Liver (tissue), 9 donors: Measurements from ENCODE around the gene RAB30. TPM values are rescaled to one million over a fixed set of nuclear protein-coding genes. Genes with fewer than 3 reads are reported as not detected.
A peak's percentile ranks its signal among the peaks of the same experiment; 100 is the strongest.

Source experiments
- DNase-seq: peaks from one replicate; pipeline ENCODE4 v3.0.0-alpha.2; 2017; ENCODE audit warnings: low spot score
- H3K27ac ChIP-seq, 2 donors: one replicate each; pipeline ENCODE4 v1.7.0; 2013; ENCODE audit warnings: inconsistent platforms in 2 of 2, low read length in 2 of 2, control low read depth in 1 of 2, low read depth in 1 of 2, mild to moderate bottlenecking in 1 of 2
- H3K27me3 ChIP-seq, 4 donors: one replicate each; pipeline versions ENCODE4 v1.6.1 to v1.7.0; 2013; ENCODE audit warnings: low read length in 3 of 4, inconsistent platforms in 1 of 4, mild to moderate bottlenecking in 1 of 4, moderate library complexity in 1 of 4; ENCODE audit not compliant: control insufficient read depth in 4 of 4, insufficient read depth in 4 of 4
- H3K36me3 ChIP-seq, 4 donors: one replicate each; pipeline versions ENCODE4 v1.6.1 to v1.7.0; 2013; ENCODE audit warnings: low read length in 3 of 4, mild to moderate bottlenecking in 3 of 4, low read depth in 1 of 4, moderate library complexity in 1 of 4; ENCODE audit not compliant: control insufficient read depth in 4 of 4, insufficient read depth in 3 of 4
- H3K4me1 ChIP-seq, 4 donors: one replicate each; pipeline versions ENCODE4 v1.6.1 to v1.7.0; 2013; ENCODE audit warnings: low read length in 3 of 4, mild to moderate bottlenecking in 3 of 4, moderate library complexity in 1 of 4; ENCODE audit not compliant: control insufficient read depth in 4 of 4, insufficient read depth in 4 of 4
- H3K4me3 ChIP-seq, 3 donors: one replicate each; pipeline versions ENCODE4 v1.6.1 to v1.7.0; 2013; ENCODE audit warnings: low read length in 3 of 3, control low read depth in 1 of 3, low read depth in 1 of 3, mild to moderate bottlenecking in 1 of 3
- H3K9ac ChIP-seq, 2 donors: one replicate each; pipeline ENCODE4 v1.7.0; 2013; ENCODE audit warnings: low read length in 2 of 2, mild to moderate bottlenecking in 2 of 2, moderate library complexity in 2 of 2, control low read depth in 1 of 2, low read depth in 1 of 2
- H3K9me3 ChIP-seq, 4 donors: one replicate each; pipeline versions ENCODE4 v1.6.1 to v1.7.0; 2013; ENCODE audit warnings: low read length in 3 of 4; ENCODE audit not compliant: control insufficient read depth in 4 of 4
- ATF3 ChIP-seq: IDR thresholded peaks from 2 replicates; pipeline ENCODE4 v1.6.1; 2016; ENCODE audit warnings: antibody characterized with exemption
- CTCF ChIP-seq: fragments of 150-350 bp; IDR thresholded peaks from 2 replicates; pipeline ENCODE4 v1.5.1; 2017; ENCODE audit warnings: improper control_type of control experiment, low read depth, low read length; ENCODE audit not compliant: missing input control
- EGR1 ChIP-seq, 2 donors: IDR thresholded peaks; 2 replicates each; pipeline ENCODE4 v1.6.1; 2016 to 2018; ENCODE audit warnings: antibody characterized with exemption in 2 of 2, low read depth in 2 of 2
- FOXA1 ChIP-seq: IDR thresholded peaks from 2 replicates; pipeline ENCODE4 v1.6.1; 2016; ENCODE audit warnings: antibody characterized with exemption
- FOXA2 ChIP-seq: IDR thresholded peaks from 2 replicates; pipeline ENCODE4 v1.6.1; 2016; ENCODE audit warnings: antibody characterized with exemption
- GABPA ChIP-seq, 2 donors: IDR thresholded peaks in 1 of 2; conservative IDR thresholded peaks in 1 of 2; 2 replicates each; pipeline ENCODE4 v1.6.1; 2016; ENCODE audit warnings: antibody characterized with exemption in 2 of 2, mild to moderate bottlenecking in 1 of 2, moderate library complexity in 1 of 2
- HNF4A ChIP-seq, 2 donors: conservative IDR thresholded peaks; 2 replicates each; pipeline ENCODE4 v1.6.1; 2016; ENCODE audit warnings: antibody characterized with exemption in 2 of 2, mild to moderate bottlenecking in 2 of 2
- HNF4G ChIP-seq: IDR thresholded peaks from 2 replicates; pipeline ENCODE4 v1.6.1; 2016; ENCODE audit warnings: antibody characterized with exemption
- JUND ChIP-seq, 2 donors: IDR thresholded peaks; 2 replicates each; pipeline ENCODE4 v1.6.1; 2016; ENCODE audit warnings: antibody characterized with exemption in 2 of 2
- MAX ChIP-seq: IDR thresholded peaks from 2 replicates; pipeline ENCODE4 v1.6.1; 2016; ENCODE audit warnings: antibody characterized with exemption
- NR2F2 ChIP-seq: IDR thresholded peaks from 2 replicates; pipeline ENCODE4 v1.6.1; 2016; ENCODE audit warnings: antibody characterized with exemption
- RAD21 ChIP-seq, 2 donors: IDR thresholded peaks; 2 replicates each; pipeline ENCODE4 v1.6.1; 2016; ENCODE audit warnings: antibody characterized with exemption in 2 of 2, mild to moderate bottlenecking in 2 of 2
- REST ChIP-seq: IDR thresholded peaks from 2 replicates; pipeline ENCODE4 v1.6.1; 2016; ENCODE audit warnings: antibody characterized with exemption, mild to moderate bottlenecking
- RXRA ChIP-seq, 2 donors: IDR thresholded peaks; 2 replicates each; pipeline ENCODE4 v1.6.1; 2017 to 2018; ENCODE audit warnings: antibody characterized with exemption in 2 of 2, mild to moderate bottlenecking in 1 of 2
- SP1 ChIP-seq: IDR thresholded peaks from 2 replicates; pipeline ENCODE4 v1.6.1; 2018; ENCODE audit warnings: antibody characterized with exemption, mild to moderate bottlenecking
- TAF1 ChIP-seq: conservative IDR thresholded peaks from 2 replicates; pipeline ENCODE4 v1.6.1; 2016; ENCODE audit warnings: antibody characterized with exemption, mild to moderate bottlenecking
- YY1 ChIP-seq: IDR thresholded peaks from 2 replicates; pipeline ENCODE4 v1.6.1; 2016; ENCODE audit warnings: antibody characterized with exemption, mild to moderate bottlenecking
- ZBTB33 ChIP-seq: IDR thresholded peaks from 2 replicates; pipeline ENCODE4 v1.6.1; 2016; ENCODE audit warnings: antibody characterized with exemption
- WGBS: extraction: QIAGEN DNeasy Blood & Tissue Kit; methylation state at CpG from one replicate; pipeline ENCODE4 v1.1.7; 2013; 5-methylcytosine and 5-hydroxymethylcytosine counted together
- polyA plus RNA-seq, 2 donors: library from polyadenylated mRNA; stranded (reverse) in 1 of 2; unstranded in 1 of 2; fragments of 200-250 nt in 1 of 2; fragments of >200 nt in 1 of 2; fragmentation: Nextera tagmentation in 1 of 2; extraction: Ambion mirVana in 1 of 2; gene quantifications; one replicate each; pipeline versions ENCODE4 v1.2.1 to v1.2.3, GENCODE V29; 2013 to 2015
- total RNA-seq, 2 donors: library from RNA; depleted of rRNA; stranded (reverse); fragments of >200 nt; gene quantifications; one replicate each; pipeline ENCODE4 v1.2.3, GENCODE V29; 2014
- donor health status: healthy.
- donor health status: healthy.
- donor health status: healthy.
- donor health status: healthy.
- donor health status: healthy.

RAB30 gene
- total and polyA plus RNA-seq, 4 donors: 2.4 to 5.4 (median 3.2) TPM

- H3K27me3 ChIP-seq: no peaks in the 10 kb centered on the region
- 9% methylated on average over 6 of the region's 6 CpGs for WGBS
- DNase-seq: peak; percentile 52
- no peaks in the 10 kb centered on the region for H3K9me3 ChIP-seq
- no peaks in the 10 kb centered on the region for H3K36me3 ChIP-seq
- TF ChIP-seq YY1 (no peak), ZBTB33 (no peak), FOXA2 (no peak), TAF1 (no peak), HNF4A (conservative IDR thresholded peaks at IDR 0.05) (peak; percentile 69 to 83), RAD21 (IDR thresholded peaks at IDR 0.05) (peak; percentile 43 to 66), SP1 (peak; percentile 67), ATF3 (no peak), NR2F2 (peak; percentile 98), HNF4G (no peak), EGR1 (IDR thresholded peaks at IDR 0.05; ENCODE audit: low read depth in 2 of 2) (peak in 1 of 2 donors; percentile 32), GABPA (IDR thresholded peaks at IDR 0.05 in 1 of 2, conservative IDR thresholded peaks at IDR 0.05 in 1 of 2) (peak; percentile 25 to 73), FOXA1 (no peak), CTCF (no peak), REST (no peak), MAX (no peak), RXRA (IDR thresholded peaks at IDR 0.05) (peak; percentile 57 to 75), JUND (IDR thresholded peaks at IDR 0.05) (peak in 1 of 2 donors; percentile 66)
- H3K9ac ChIP-seq: no peak overlapping the region
- no peak overlapping the region for H3K4me3 ChIP-seq
- H3K4me1 ChIP-seq: peaks cover 9 to 14% (median 10%) of the 10 kb centered on the region in 4 donors
- peak overlapping the region in 1 of 2 donors; percentile 60 for H3K27ac ChIP-seq
Measured at GRCh38 chr11:83007909-83008580, 63.7 kb downstream of the RAB30 start.
